CD4-positive, alpha-beta memory T cell (primary cell): ENCODE measurements around the gene C16orf86. TPM values are rescaled to one million over a fixed set of nuclear protein-coding genes. Genes with fewer than 3 reads are reported as not detected.

Experiments used
- CTCF ChIA-PET: fragments of 350-600 bp; sonication (Branson Sonifier 250); formaldehyde crosslinking; loops from one replicate; lab custom pipeline; 2021; ENCODE audit warnings: inconsistent platforms; ENCODE audit not compliant: partially characterized antibody; lab: Charles Lee
- POLR2A ChIA-PET: fragments of 350-600 bp; sonication (Branson Sonifier 250); formaldehyde crosslinking; loops from one replicate; lab custom pipeline; 2021; ENCODE audit not compliant: partially characterized antibody; lab: Charles Lee
- DNase-seq, 5 donors: peaks; one replicate each; pipeline versions ENCODE4 v3.0.0 to v3.0.0-alpha.2; 2020 to 2022; ENCODE audit warnings: mixed read lengths in 1 of 5
- H3K27ac ChIP-seq: one replicate; pipeline ENCODE4 v1.7.0; 2013; ENCODE audit warnings: low read depth, low read length
- H3K27me3 ChIP-seq: 2 replicates; pipeline ENCODE4 v1.7.0; 2013; ENCODE audit warnings: mild to moderate bottlenecking, low read length, moderate library complexity; ENCODE audit not compliant: insufficient read depth
- H3K36me3 ChIP-seq: 2 replicates; pipeline ENCODE4 v1.7.0; 2013; ENCODE audit warnings: mild to moderate bottlenecking, low read length, moderate library complexity; ENCODE audit not compliant: insufficient read depth
- H3K4me1 ChIP-seq: 2 replicates; pipeline ENCODE4 v1.7.0; 2013; ENCODE audit warnings: mild to moderate bottlenecking, low read length, moderate library complexity; ENCODE audit not compliant: insufficient read depth
- H3K4me3 ChIP-seq, 2 donors: one replicate each; pipeline ENCODE4 v1.7.0; 2013; ENCODE audit warnings: low read length in 2 of 2, mild to moderate bottlenecking in 1 of 2
- H3K9me3 ChIP-seq, 2 donors: one replicate each; pipeline ENCODE4 v1.7.0; 2013; ENCODE audit warnings: low read length in 2 of 2, control low read depth in 1 of 2; ENCODE audit not compliant: control insufficient read depth in 1 of 2
- H3K27ac Mint-ChIP-seq, 7 donors: one replicate each; pipeline ENCODE4 v1.8.0; 2020 to 2021; ENCODE audit warnings: mixed read lengths in 7 of 7, mild to moderate bottlenecking in 6 of 7, inconsistent platforms in 3 of 7, moderate library complexity in 3 of 7
- H3K27me3 Mint-ChIP-seq, 2 donors: one replicate each; pipeline ENCODE4 v1.8.0; 2020 to 2021; ENCODE audit warnings: mixed read lengths in 2 of 2
- H3K36me3 Mint-ChIP-seq, 2 donors: one replicate each; pipeline ENCODE4 v1.8.0; 2020 to 2021; ENCODE audit warnings: mixed read lengths in 2 of 2, inconsistent platforms in 1 of 2, mild to moderate bottlenecking in 1 of 2
- H3K4me1 Mint-ChIP-seq, 4 donors: one replicate each; pipeline ENCODE4 v1.8.0; 2020 to 2021; ENCODE audit warnings: mixed read lengths in 4 of 4, mild to moderate bottlenecking in 1 of 4
- H3K4me3 Mint-ChIP-seq, 8 donors: one replicate each; pipeline ENCODE4 v1.8.0; 2020 to 2021; ENCODE audit warnings: mixed read lengths in 8 of 8, mild to moderate bottlenecking in 7 of 8, moderate library complexity in 6 of 8, inconsistent platforms in 3 of 8
- H3K9me3 Mint-ChIP-seq, 8 donors: one replicate each; pipeline ENCODE4 v1.8.0; 2020 to 2021; ENCODE audit warnings: mixed read lengths in 8 of 8, mild to moderate bottlenecking in 5 of 8, inconsistent platforms in 3 of 8, moderate library complexity in 1 of 8
- intact Hi-C: fragments of 100-400 bp; cut with micrococcal nuclease; formaldehyde crosslinking; loops from one replicate; pipeline ENCODE4 v1.15.1; 2023
- polyA plus RNA-seq, 2 donors: library from polyadenylated mRNA; unstranded; fragments of 300-500 nt; fragmentation: Illumina TruSeq; gene quantifications; one replicate each; pipeline ENCODE4 v1.2.3, GENCODE V29; 2021
- total RNA-seq, 2 experiments: library from RNA; stranded (reverse); gene quantifications; one replicate each; pipeline ENCODE4 v1.2.3, GENCODE V29; 2021

The C16orf86 gene
- total and polyA plus RNA-seq, 4 experiments from 2014 or later, result 2.9 to 4.1 (median 3.8) TPM

DNA sequence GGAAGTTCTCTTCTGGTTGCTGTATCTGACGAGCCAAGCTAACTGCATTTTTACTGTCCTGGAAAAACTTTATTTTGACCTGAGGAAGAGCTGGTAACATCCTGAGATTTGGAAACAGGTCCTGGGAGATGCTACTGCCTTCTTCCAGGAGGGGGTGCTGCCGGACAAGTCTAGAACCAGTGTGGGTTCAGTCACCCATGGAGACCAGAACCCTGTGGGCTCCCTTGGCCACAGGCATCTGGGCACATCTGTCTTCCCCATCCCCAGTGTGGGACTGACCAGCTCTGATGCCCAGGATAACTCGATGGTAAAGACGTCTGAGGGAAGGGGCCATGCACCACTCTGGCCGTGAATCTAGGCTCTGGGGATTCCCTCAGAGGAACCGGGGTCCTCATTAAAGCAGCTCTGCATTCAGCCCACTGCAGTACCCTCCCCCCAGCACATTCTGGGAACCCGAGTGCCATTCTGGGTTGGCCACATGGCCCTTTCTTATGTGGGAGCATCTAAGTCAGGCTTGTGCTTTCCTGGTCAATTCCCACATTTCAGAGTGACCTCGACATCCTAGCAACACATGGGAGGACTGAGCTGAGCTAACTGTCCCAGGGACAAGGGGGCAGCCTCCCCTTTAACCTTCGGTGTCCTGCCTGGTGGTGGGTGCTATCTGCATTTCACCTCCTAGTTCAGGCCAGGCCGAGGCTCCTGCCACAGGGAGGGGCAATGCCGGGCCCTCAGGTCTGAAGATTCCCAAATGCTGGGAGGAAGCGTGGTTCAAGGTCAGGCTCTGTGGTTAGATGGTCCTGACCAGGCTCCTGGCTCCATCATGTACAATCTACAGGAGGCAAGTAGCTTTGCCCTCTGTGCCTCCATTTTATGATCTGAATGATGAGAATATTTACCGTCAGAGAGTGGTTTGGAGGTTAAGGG, 6.4 kb downstream of the C16orf86 start:
- Histone ChIP-seq H3K27me3 (no peaks in the 10 kb centered on the region), H3K4me3 (no peak overlapping the region), H3K9me3 (no peaks in the 10 kb centered on the region), H3K27ac (no peak overlapping the region), H3K4me1 (peaks cover 5% of the 10 kb centered on the region), H3K36me3 (no peaks in the 10 kb centered on the region)
- H3K9me3 Mint-ChIP-seq, result no peaks in the 10 kb centered on the region
- no peak overlapping the region for H3K4me3 Mint-ChIP-seq
- intact Hi-C loops, result loop anchor here (2.0 kb wide), 1 partner anchor 64 kb away; no protein-coding TSS in a partner anchor
- ChIA-PET CTCF (interaction anchor here (0.6 to 10.4 kb wide), 25 partner anchors 9 to 262 kb away, joined by 3 to 143 read pairs (median 5); partner anchors contain the start of genes ACD, CTRL, EDC4 and GFOD2), POLR2A (interaction anchor here (0.5 to 1.7 kb wide), 7 partner anchors 9 to 263 kb away, joined by 3 to 6 read pairs (median 3); partner anchors contain the start of gene PARD6A)
- DNase-seq, result peak; percentile 40 to 60 (median 53)
- peaks cover 4 to 21% (median 9%) of the 10 kb centered on the region in 4 donors for H3K4me1 Mint-ChIP-seq
- no peaks in the 10 kb centered on the region for H3K27me3 Mint-ChIP-seq
- H3K27ac Mint-ChIP-seq, result peak overlapping the region in 6 of 7 donors; percentile 30 to 77 (median 36)
- peaks cover 0 to 8% of the 10 kb centered on the region in 2 donors for H3K36me3 Mint-ChIP-seq

DNA sequence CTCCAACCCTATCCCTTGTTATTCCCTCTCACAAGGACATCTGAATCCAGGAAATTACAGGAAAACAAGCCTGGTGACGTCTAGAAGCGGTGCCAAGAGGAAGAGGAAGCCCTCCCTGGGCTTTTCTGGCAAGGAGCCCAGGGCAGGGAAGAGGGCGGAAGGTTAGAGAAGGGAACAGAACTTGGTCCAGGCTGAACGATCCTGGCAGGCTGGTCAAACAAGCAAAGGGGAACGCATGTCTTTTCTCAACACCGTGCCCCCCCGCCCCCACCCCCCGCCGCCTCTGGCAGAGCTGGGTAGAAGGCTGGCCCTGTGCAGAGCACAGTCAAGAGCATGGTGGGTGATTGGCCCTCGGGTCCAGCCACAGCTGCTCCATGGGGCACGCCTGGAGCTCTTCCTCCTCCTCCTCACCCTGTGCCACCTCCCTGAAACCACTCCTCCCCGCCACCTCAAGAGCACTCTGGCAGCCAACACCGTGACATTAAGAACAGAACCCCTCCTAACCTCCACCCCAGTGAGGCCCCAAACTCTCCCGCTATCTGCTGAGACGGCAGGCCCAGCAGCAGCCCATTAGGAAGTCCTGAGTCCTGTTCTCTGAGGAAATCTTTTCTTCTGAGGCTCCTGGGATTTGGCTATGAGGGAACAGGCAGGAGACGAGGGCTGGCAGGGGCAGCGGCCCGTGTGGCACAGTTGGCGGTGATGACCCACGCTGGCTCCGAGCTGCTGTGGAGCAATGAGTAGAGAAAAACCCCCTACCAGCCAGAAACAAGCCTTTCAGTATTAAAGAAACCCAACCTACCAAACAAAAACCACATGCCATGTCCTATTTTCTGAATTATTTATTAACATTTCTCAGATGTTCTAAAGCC, 7.3 kb downstream of the C16orf86 start:
- intact Hi-C loops, result loop anchor here (2.0 kb wide), 1 partner anchor 63 kb away; no protein-coding TSS in a partner anchor
- POLR2A ChIA-PET, result interaction anchor here (0.5 to 1.6 kb wide), 2 partner anchors 115 to 255 kb away, joined by 3 read pairs; no protein-coding TSS in a partner anchor
- no peak for DNase-seq

DNA sequence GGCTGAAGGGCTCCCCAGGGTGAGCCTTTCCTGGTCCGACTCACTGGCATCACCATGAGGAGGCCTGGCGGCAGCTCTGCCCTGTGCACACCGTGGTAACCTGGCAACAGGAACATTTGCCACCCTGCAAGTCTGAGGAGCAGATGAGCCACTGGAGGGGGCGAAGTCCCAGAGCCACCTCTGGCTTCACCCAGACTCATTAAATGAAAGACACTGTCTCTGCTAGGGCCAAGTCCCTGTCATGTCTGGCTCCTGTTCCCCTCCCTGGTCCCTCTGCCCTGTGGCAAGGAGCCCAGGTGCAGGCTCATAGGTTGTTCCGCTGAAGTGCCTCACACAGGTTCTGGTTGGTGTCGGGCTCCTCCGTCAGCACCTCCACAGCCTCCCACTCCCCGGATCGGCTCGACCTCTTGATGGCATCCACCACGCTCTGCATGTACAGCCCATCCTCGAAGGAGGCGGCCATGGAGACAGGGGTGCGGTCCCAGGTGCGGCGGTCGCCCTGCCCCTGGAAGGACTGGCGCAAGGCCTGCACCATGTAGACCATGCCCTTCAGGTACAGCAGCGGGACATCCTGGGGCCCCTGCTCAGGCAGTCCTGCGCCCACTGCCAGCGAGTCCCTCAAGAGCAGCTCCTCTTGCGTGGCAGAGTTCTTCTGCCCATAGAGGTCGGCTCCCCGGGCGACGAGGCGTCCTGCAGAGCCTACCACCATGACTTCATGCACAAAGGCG, 8.4 kb downstream of the C16orf86 start:
- no peak overlapping the region for H3K4me3 Mint-ChIP-seq
- H3K27ac ChIP-seq, result no peak overlapping the region
- H3K9me3 Mint-ChIP-seq, result no peaks in the 10 kb centered on the region
- no peaks in the 10 kb centered on the region for H3K36me3 ChIP-seq
- H3K27ac Mint-ChIP-seq, result peak overlapping the region in 3 of 7 donors; percentile 29 to 76 (median 42)
- no peak for DNase-seq
- no peaks in the 10 kb centered on the region for H3K9me3 ChIP-seq
- intact Hi-C loops, result no loop called here
- H3K4me1 ChIP-seq, result no peaks in the 10 kb centered on the region
- CTCF ChIA-PET, result interaction anchor here (3.4 to 10.4 kb wide), 4 partner anchors 7 to 153 kb away, joined by 20 to 143 read pairs (median 27); partner anchors contain the start of gene GFOD2
- peaks cover 0 to 9% of the 10 kb centered on the region in 2 donors for H3K36me3 Mint-ChIP-seq
- H3K27me3 Mint-ChIP-seq, result no peaks in the 10 kb centered on the region
- no peaks in the 10 kb centered on the region for H3K27me3 ChIP-seq
- H3K4me3 ChIP-seq, result no peak overlapping the region
- POLR2A ChIA-PET, result no interaction called here
- H3K4me1 Mint-ChIP-seq, result peaks cover 3 to 12% (median 8%) of the 10 kb centered on the region in 4 donors

More for the DNA sequence above, 7.3 kb downstream of the C16orf86 start:
- CTCF ChIA-PET, result interaction anchor here (1.5 to 10.4 kb wide), 10 partner anchors 8 to 258 kb away, joined by 4 to 143 read pairs (median 14); partner anchors contain the start of genes CTRL and GFOD2
- no peaks in the 10 kb centered on the region for H3K4me1 ChIP-seq
- H3K9me3 ChIP-seq, result no peaks in the 10 kb centered on the region
- H3K27me3 Mint-ChIP-seq, result no peaks in the 10 kb centered on the region
- H3K36me3 Mint-ChIP-seq, result peaks cover 0 to 11% of the 10 kb centered on the region in 2 donors
- H3K27me3 ChIP-seq, result no peaks in the 10 kb centered on the region
- H3K4me1 Mint-ChIP-seq, result peaks cover 3 to 14% (median 8%) of the 10 kb centered on the region in 4 donors
- no peak overlapping the region for H3K27ac ChIP-seq
- H3K36me3 ChIP-seq, result no peaks in the 10 kb centered on the region
- no peak overlapping the region for H3K4me3 ChIP-seq
- H3K9me3 Mint-ChIP-seq, result no peaks in the 10 kb centered on the region
- H3K27ac Mint-ChIP-seq, result peak overlapping the region in 6 of 7 donors; percentile 29 to 76 (median 68)
- no peak overlapping the region for H3K4me3 Mint-ChIP-seq

DNA sequence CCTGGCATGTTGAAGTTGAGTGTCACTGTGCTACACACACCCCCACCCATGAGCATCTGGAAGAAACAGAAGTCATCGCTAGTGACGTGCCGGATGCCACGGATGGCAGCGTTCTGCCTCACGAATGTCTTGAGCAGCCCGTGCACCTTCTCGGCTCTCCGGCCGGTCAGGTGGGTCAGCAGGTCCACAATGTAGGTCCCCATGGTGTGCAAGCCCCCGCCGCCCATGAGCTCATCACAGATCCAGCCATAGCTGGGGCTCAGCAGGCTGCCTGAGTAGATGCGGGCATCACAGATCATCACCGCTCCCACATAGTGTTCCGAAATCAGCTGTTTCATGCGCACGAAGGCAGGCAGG, 8.9 kb downstream of the C16orf86 start:
- CTCF ChIA-PET, result no interaction called here
- intact Hi-C loops, result no loop called here
- POLR2A ChIA-PET, result no interaction called here
- H3K4me1 Mint-ChIP-seq, result peaks cover 3 to 12% (median 8%) of the 10 kb centered on the region in 4 donors
- H3K36me3 Mint-ChIP-seq, result peaks cover 0 to 11% of the 10 kb centered on the region in 2 donors
- H3K27me3 Mint-ChIP-seq, result no peaks in the 10 kb centered on the region
- Histone ChIP-seq H3K27me3 (no peaks in the 10 kb centered on the region), H3K4me1 (no peaks in the 10 kb centered on the region), H3K4me3 (no peak overlapping the region), H3K9me3 (no peaks in the 10 kb centered on the region), H3K36me3 (no peaks in the 10 kb centered on the region), H3K27ac (no peak overlapping the region)
- no peak for DNase-seq
- no peaks in the 10 kb centered on the region for H3K9me3 Mint-ChIP-seq
- peak overlapping the region in 3 of 7 donors; percentile 31 to 68 (median 48) for H3K27ac Mint-ChIP-seq
- H3K4me3 Mint-ChIP-seq, result no peak overlapping the region

DNA sequence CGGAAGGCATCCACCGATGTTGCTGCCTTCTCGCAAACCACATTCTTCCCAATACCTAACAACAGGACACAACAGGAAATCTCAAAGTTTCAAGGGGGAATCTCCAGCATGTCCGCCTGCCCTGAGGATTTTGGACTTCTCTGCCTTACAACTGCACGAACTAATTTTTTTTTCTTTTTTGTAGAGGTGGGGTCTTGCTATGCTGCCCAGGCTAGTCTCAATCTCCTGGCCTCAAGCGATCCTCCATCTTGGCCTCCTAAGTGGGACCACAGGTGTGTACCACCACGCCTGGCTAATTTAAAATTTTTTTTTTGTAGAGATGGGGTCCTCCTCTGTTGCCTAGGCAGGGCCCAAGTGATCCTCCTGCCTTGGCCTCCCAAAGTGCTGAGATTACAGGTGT, 9.4 kb downstream of the C16orf86 start:
- no peaks in the 10 kb centered on the region for H3K9me3 Mint-ChIP-seq
- Histone ChIP-seq H3K27ac (no peak overlapping the region), H3K36me3 (peaks cover 2% of the 10 kb centered on the region), H3K4me1 (no peaks in the 10 kb centered on the region), H3K9me3 (no peaks in the 10 kb centered on the region), H3K27me3 (no peaks in the 10 kb centered on the region), H3K4me3 (no peak overlapping the region)
- H3K4me1 Mint-ChIP-seq, result peaks cover 3 to 12% (median 8%) of the 10 kb centered on the region in 4 donors
- no peaks in the 10 kb centered on the region for H3K27me3 Mint-ChIP-seq
- no peak overlapping the region for H3K4me3 Mint-ChIP-seq
- ChIA-PET POLR2A (no interaction called here), CTCF (interaction anchor here (1.7 to 2.2 kb wide), 2 partner anchors 140 to 155 kb away, joined by 4 to 6 read pairs; no protein-coding TSS in a partner anchor)
- H3K36me3 Mint-ChIP-seq, result peaks cover 0 to 11% of the 10 kb centered on the region in 2 donors
- peak overlapping the region in 2 of 7 donors; percentile 62 to 68 for H3K27ac Mint-ChIP-seq
- intact Hi-C loops, result no loop called here
- DNase-seq, result no peak

DNA sequence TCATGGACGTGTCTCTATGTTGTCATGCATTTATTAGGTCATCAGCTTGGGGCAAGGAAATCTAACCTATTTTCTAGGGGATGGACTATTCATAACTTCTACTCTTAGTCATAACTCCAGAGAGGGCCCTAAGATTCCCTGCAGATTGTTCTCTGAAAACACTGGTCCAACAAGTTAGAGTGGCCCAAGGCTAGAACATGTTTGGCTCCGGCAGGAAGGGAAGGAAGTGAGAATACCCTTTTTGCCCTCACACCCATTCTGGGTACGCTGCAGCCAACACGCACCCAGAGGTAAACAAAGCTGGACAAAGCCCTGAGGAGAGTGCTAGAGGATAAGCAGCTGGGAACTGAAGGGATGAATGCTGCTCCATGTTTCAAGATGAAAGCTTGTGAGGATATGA, 9.9 kb downstream of the C16orf86 start:
- intact Hi-C loops, result no loop called here
- H3K27me3 ChIP-seq, result no peaks in the 10 kb centered on the region
- H3K36me3 ChIP-seq, result peaks cover 3% of the 10 kb centered on the region
- no peak overlapping the region for H3K27ac ChIP-seq
- no peak overlapping the region for H3K4me3 ChIP-seq
- ChIA-PET CTCF (interaction anchor here (1.0 to 2.2 kb wide), 3 partner anchors 129 to 155 kb away, joined by 4 to 6 read pairs (median 4); no protein-coding TSS in a partner anchor), POLR2A (interaction anchor here (0.6 to 1.0 kb wide), 2 partner anchors 195 to 313 kb away, joined by 3 read pairs; partner anchors contain the start of gene ATP6V0D1)
- H3K27ac Mint-ChIP-seq, result peak overlapping the region in 5 of 7 donors; percentile 25 to 86 (median 62)
- H3K9me3 Mint-ChIP-seq, result no peaks in the 10 kb centered on the region
- peaks cover 3 to 12% (median 8%) of the 10 kb centered on the region in 4 donors for H3K4me1 Mint-ChIP-seq
- H3K9me3 ChIP-seq, result no peaks in the 10 kb centered on the region
- peaks cover 0 to 11% of the 10 kb centered on the region in 2 donors for H3K36me3 Mint-ChIP-seq
- H3K27me3 Mint-ChIP-seq, result no peaks in the 10 kb centered on the region
- no peaks in the 10 kb centered on the region for H3K4me1 ChIP-seq
- no peak overlapping the region for H3K4me3 Mint-ChIP-seq
- DNase-seq, result no peak
